22Rv1 (cell line): ENCODE measurements around the gene KIF18A.

Source experiments
- CTCF ChIP-seq: fragments of 450-650 bp; IDR thresholded peaks from 2 replicates; pipeline ENCODE4 v1.5.1; 2017; ENCODE audit warnings: mild to moderate bottlenecking
- ZFX ChIP-seq: fragments of 450-650 bp; IDR thresholded peaks from 2 replicates; pipeline ENCODE4 v1.6.1; 2017; ENCODE audit warnings: antibody characterized with exemption, borderline replicate concordance

- TF ChIP-seq CTCF (no peak), ZFX (no peak)
Measured at GRCh38 chr11:28110108-28110820, 2.3 kb upstream of the KIF18A start.
